K562 (cell line): ENCODE data around the gene PATJ.

Source experiments
- KLF1 ChIP-seq: fragments of 450-650 bp; IDR thresholded peaks from 2 replicates; pipeline ENCODE4 v1.6.1; 2016; ENCODE audit warnings: missing genetic modification characterization, missing compliant biosample characterization
- USF1 ChIP-seq: sonication (generic); formaldehyde crosslinking; IDR thresholded peaks from 2 replicates; pipeline ENCODE4 v1.9.0; 2022; ENCODE audit warnings: mild to moderate bottlenecking, missing genetic modification reagents

- no peak for TF ChIP-seq KLF1 (tag)
- no peak for TF ChIP-seq USF1 (CRISPR knock-in tag)
Measured at GRCh38 chr1:61842863-61843514, 100.7 kb downstream of the PATJ start.
